T-helper 2 cell treated with Interferon-gamma antibody and Interleukin-4, amounts not matched to agents 100 ng/mL and 5 ng/mL, for 36 hours (primary cell): ENCODE data around the gene PRRT1B. TPM values are rescaled to one million over a fixed set of nuclear protein-coding genes. Genes with fewer than 3 reads are reported as not detected.

Source experiments
- intact Hi-C: fragments of 100-400 bp; cut with micrococcal nuclease; formaldehyde crosslinking; loops from one replicate; pipeline ENCODE4 v1.15.1; 2023
- total RNA-seq: library from RNA; stranded (reverse); gene quantifications from 2 replicates; pipeline ENCODE4 v1.2.3, GENCODE V29; 2022

PRRT1B gene
- total RNA-seq, 1 donor from 2014 or later = not detected

- intact Hi-C loops = no loop called here
Observed at GRCh38 chr9:131593936-131594665, 48.8 kb downstream of the PRRT1B start.

- intact Hi-C loops = no loop called here
Observed at GRCh38 chr9:131594906-131595665, 49.8 kb downstream of the PRRT1B start.

GRCh38 chr9:131595696-131596429 is 50.5 kb downstream of the PRRT1B start:
- intact Hi-C loops = no loop called here

- intact Hi-C loops = no loop called here
Observed at GRCh38 chr9:131596430-131596743, 51.1 kb downstream of the PRRT1B start.

GRCh38 chr9:131597246-131597645 is 51.9 kb downstream of the PRRT1B start:
- intact Hi-C loops = no loop called here

- intact Hi-C loops = no loop called here
Observed at GRCh38 chr9:131598121-131598520, 52.8 kb downstream of the PRRT1B start.

- intact Hi-C loops = no loop called here
Observed at GRCh38 chr9:131601683-131602181, 56.4 kb downstream of the PRRT1B start.

- intact Hi-C loops = no loop called here
Observed at GRCh38 chr9:131603199-131603598, 57.9 kb downstream of the PRRT1B start.

GRCh38 chr9:131603711-131604439 is 58.6 kb downstream of the PRRT1B start:
- intact Hi-C loops = no loop called here

GRCh38 chr9:131605770-131606590 is 60.7 kb downstream of the PRRT1B start:
- intact Hi-C loops = no loop called here

- intact Hi-C loops = no loop called here
Observed at GRCh38 chr9:131606896-131607567, 61.7 kb downstream of the PRRT1B start.

GRCh38 chr9:131607591-131607990 is 62.3 kb downstream of the PRRT1B start:
- intact Hi-C loops = no loop called here

- intact Hi-C loops = no loop called here
Observed at GRCh38 chr9:131608493-131609037, 63.2 kb downstream of the PRRT1B start.

Other genes starting within 250 kb of the PRRT1B start
- gene PRRC2B, start 151.4 kb upstream of the PRRT1B start, total RNA-seq = 181 and 190 TPM in 2 replicates
- 34.9 and 36.5 TPM in 2 replicates for gene POMT1, start 42.6 kb upstream of the PRRT1B start, total RNA-seq
- 28.6 and 30.1 TPM in 2 replicates for gene UCK1, start 14.3 kb upstream of the PRRT1B start, total RNA-seq
- 129 and 131 TPM in 2 replicates for gene RAPGEF1, start 194.6 kb downstream of the PRRT1B start, total RNA-seq